Upper lobe of left lung (tissue), 6 donors: Measurements from ENCODE around the gene GORASP2. TPM values are rescaled to one million over a fixed set of nuclear protein-coding genes. Genes with fewer than 3 reads are reported as not detected.

Source experiments
- ATAC-seq, 2 donors: fragments of 200-7000 bp; cut with Tn5 transposase; one replicate each; pipeline ENCODE4 v1.9.1; 2022; ENCODE audit warnings: mild to moderate bottlenecking in 2 of 2, moderate library complexity in 2 of 2; ENCODE audit not compliant: low FRiP score in 2 of 2
- DNase-seq, 2 donors: peaks; one replicate each; pipeline ENCODE4 v3.0.0-alpha.2; 2019 to 2020
- H3K27ac ChIP-seq, 4 donors: fragments of 200-600 bp; sonication (generic); one replicate each; pipeline ENCODE4 v1.5.1; 2016 to 2019
- H3K27me3 ChIP-seq, 4 donors: fragments of 200-600 bp; sonication (generic); one replicate each; pipeline ENCODE4 v1.5.1; 2017 to 2019
- H3K36me3 ChIP-seq, 4 donors: fragments of 200-600 bp; sonication (generic); one replicate each; pipeline ENCODE4 v1.5.1; 2016 to 2019
- H3K4me1 ChIP-seq, 4 donors: fragments of 200-600 bp; sonication (generic); one replicate each; pipeline ENCODE4 v1.5.1; 2018 to 2019
- H3K4me3 ChIP-seq, 4 donors: fragments of 200-600 bp; sonication (generic); one replicate each; pipeline ENCODE4 v1.5.1; 2017 to 2019; ENCODE audit warnings: mild to moderate bottlenecking in 2 of 4, moderate library complexity in 1 of 4
- H3K9me3 ChIP-seq, 4 donors: fragments of 200-600 bp; sonication (generic); one replicate each; pipeline ENCODE4 v1.5.1; 2018 to 2019
- EP300 ChIP-seq, 4 donors: sonication (generic); formaldehyde crosslinking; IDR thresholded peaks; one replicate each; pipeline ENCODE4 v1.5.1; 2017; ENCODE audit warnings: antibody characterized with exemption in 4 of 4, control low read depth in 2 of 4
- POLR2A ChIP-seq, 4 donors: fragments of 450-650 bp; IDR thresholded peaks; one replicate each; pipeline ENCODE4 v1.5.1; 2016 to 2017; ENCODE audit warnings: antibody characterized with exemption in 4 of 4, mild to moderate bottlenecking in 2 of 4
- POLR2AphosphoS5 ChIP-seq, 2 donors: sonication (generic); formaldehyde crosslinking; IDR thresholded peaks; one replicate each; pipeline ENCODE4 v1.5.1; 2017; ENCODE audit warnings: antibody characterized with exemption in 2 of 2
- WGBS, 2 donors: methylation state at CpG; one replicate each; pipeline ENCODE4 v1.1.5; 2017 to 2018; 5-methylcytosine and 5-hydroxymethylcytosine counted together
- total RNA-seq, 6 donors: library from RNA; depleted of rRNA in 4 of 6; stranded (reverse); fragments of >200 nt in 4 of 6; gene quantifications; one replicate each; pipeline versions ENCODE4 v1.1.0 to v1.2.1, GENCODE V29; 2016 to 2021
- TF ChIP-seq, protein P1 (sequence below), 6 experiments: fragments of 450-650 bp in 4 of 6; fragments of 200-600 bp in 2 of 6; sonication (generic) in 2 of 6; IDR thresholded peaks; one replicate each; pipeline ENCODE4 v1.5.1; 2016 to 2019; ENCODE audit warnings: antibody characterized with exemption in 6 of 6
- donor health status: DM: no; HTN: no; CAD: no; lungs with moderate emphysema.
- donor health status: DM: no; HTN: yes; CAD: no; lungs with severe emphysema.

GORASP2 gene
- total RNA-seq, 6 donors from 2014 or later = 14.7 to 80.7 (median 59.5) TPM

DNA sequence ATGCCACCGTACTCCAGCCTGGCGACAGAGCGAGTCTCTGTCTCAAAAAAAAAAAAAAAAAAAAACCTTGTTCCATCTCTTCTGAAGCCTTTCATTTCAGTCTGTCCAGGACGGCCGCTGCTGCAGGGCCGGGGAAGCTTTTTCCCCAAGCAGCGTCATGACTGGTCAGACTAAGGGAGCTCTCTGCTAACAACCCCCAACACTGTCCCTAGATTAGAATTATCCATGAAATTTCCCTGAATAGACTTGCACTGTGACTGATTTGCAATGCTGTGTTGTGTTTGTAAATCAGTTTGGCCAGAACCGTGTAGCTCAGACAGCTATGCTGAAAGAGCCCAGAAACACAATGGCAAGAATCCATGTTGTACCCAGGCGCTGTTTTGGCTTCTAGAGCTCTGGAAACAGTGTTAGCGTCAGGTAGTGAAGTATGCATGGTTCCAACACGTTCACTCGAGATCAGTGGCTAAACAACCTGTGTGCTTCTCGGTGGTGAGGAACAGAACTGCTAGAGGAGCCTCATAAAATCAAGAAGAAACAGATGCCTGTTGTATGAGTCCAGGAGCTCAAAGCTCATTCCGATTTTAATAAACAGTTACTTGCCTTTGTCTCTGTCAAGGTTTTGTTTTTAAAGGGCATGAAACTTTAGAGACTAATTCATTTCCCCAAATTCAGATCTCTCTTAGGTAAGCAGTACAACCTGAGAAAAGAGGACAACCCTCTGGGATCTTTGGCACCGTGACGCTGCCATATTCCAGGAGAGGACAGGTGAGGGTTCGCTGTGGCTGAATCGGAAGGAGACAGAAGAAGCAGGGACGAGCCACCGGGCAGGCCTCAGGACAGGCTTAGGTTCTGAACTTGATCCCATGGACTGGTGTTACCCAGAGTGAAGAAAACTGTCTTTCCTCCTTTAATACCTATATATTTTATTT lies 43.5 kb downstream of the GORASP2 start:
- DNase-seq (no peak), ATAC-seq (no peak)
- Histone ChIP-seq H3K4me3 (peak overlapping the region in 2 of 4 donors; percentile 64 to 74), H3K27me3 (no peaks in the 10 kb centered on the region), H3K9me3 (no peaks in the 10 kb centered on the region), H3K27ac (no peak overlapping the region), H3K4me1 (peaks cover 5 to 17% (median 12%) of the 10 kb centered on the region in 4 donors), H3K36me3 (peaks cover 0 to 5% (median 2%) of the 10 kb centered on the region in 4 donors)
- 76 to 84% methylated on average over 18 to 20 of the region's 20 CpGs for WGBS, 2 donors
- TF ChIP-seq, protein P1, sequence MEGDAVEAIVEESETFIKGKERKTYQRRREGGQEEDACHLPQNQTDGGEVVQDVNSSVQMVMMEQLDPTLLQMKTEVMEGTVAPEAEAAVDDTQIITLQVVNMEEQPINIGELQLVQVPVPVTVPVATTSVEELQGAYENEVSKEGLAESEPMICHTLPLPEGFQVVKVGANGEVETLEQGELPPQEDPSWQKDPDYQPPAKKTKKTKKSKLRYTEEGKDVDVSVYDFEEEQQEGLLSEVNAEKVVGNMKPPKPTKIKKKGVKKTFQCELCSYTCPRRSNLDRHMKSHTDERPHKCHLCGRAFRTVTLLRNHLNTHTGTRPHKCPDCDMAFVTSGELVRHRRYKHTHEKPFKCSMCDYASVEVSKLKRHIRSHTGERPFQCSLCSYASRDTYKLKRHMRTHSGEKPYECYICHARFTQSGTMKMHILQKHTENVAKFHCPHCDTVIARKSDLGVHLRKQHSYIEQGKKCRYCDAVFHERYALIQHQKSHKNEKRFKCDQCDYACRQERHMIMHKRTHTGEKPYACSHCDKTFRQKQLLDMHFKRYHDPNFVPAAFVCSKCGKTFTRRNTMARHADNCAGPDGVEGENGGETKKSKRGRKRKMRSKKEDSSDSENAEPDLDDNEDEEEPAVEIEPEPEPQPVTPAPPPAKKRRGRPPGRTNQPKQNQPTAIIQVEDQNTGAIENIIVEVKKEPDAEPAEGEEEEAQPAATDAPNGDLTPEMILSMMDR (IDR thresholded peaks at IDR 0.05) = no peak
- TF ChIP-seq EP300 (IDR thresholded peaks at IDR 0.05) = no peak
- no peak for TF ChIP-seq POLR2A (IDR thresholded peaks at IDR 0.05)
- no peak for TF ChIP-seq POLR2AphosphoS5 (IDR thresholded peaks at IDR 0.05)

DNA sequence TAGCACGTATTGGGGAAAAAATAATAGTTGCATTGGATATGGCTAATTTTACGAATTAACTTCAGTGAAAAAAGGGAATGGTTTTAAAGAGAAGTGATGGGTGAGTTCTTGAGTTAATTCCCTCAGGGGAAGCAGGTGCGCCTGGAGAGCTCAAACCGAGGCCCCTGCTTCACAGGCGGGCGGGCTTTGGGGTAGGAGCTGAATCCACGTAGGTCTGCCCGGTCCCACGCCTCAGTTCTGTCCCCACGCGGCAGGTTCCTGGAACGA lies 44.1 kb downstream of the GORASP2 start:
- no peaks in the 10 kb centered on the region for H3K9me3 ChIP-seq
- peak overlapping the region in 1 of 4 donors; percentile 82 for H3K27ac ChIP-seq
- 5 to 11% methylated on average over 12 of the region's 12 CpGs for WGBS, 2 donors
- H3K36me3 ChIP-seq = no peaks in the 10 kb centered on the region
- ATAC-seq (no peak), DNase-seq (no peak)
- H3K27me3 ChIP-seq = no peaks in the 10 kb centered on the region
- peaks cover 5 to 17% (median 12%) of the 10 kb centered on the region in 4 donors for H3K4me1 ChIP-seq
- peak overlapping the region in 3 of 4 donors; percentile 57 to 74 (median 64) for H3K4me3 ChIP-seq
- TF ChIP-seq POLR2A (IDR thresholded peaks at IDR 0.05) (no peak), POLR2AphosphoS5 (IDR thresholded peaks at IDR 0.05) (no peak)

DNA sequence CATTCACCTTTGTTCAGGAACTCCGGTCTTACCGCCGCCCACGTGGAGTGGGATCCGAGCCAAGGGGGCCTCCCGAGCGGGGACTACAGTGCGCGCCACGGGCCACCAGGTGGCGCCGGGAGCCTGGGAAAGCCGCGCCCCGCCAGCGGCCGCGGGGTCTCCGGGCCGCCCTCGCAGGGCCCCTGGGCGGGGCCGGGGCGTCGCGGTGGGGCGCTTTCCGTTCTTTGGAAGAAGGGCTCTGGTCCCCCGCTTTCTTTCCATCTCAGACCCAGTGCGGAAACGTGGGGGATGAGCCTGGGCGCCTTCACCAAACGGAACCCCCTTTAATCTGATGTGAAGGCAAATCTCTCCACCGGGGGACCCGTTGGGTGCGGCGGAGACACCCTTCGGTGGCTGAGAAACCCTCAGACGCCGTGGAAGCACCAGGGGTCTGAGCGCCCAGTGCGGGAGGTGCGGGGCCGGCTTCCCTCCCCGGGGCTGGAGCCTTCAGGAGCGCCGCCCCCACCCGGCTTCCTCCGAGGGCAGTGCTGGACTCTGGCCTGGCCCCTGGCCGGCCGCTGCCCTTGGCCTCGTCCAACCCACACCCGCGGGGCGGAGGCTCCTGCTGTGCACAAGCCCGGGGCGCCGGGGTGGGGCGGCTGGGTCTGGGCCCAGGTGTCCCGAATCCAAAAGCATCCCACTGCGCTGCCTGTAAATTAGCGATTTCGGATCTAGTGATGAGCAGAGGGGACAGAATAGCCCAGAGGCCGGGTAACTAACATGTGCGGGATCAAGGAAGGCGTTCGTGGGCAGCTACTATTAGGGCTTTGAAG lies 44.6 kb downstream of the GORASP2 start:
- ATAC-seq = peak; percentile 95 to 99
- peak overlapping the region; percentile 38 to 82 (median 77) for H3K27ac ChIP-seq
- no peaks in the 10 kb centered on the region for H3K27me3 ChIP-seq
- DNase-seq = peak; percentile 89 to 97
- peak overlapping the region; percentile 57 to 79 (median 69) for H3K4me3 ChIP-seq
- WGBS, 2 donors = 21 to 37% methylated on average over 14 to 29 of the region's 67 CpGs
- no peaks in the 10 kb centered on the region for H3K36me3 ChIP-seq
- no peak for TF ChIP-seq EP300 (IDR thresholded peaks at IDR 0.05)
- TF ChIP-seq, protein P1 (IDR thresholded peaks at IDR 0.05) = peak; percentile 94 to 99 (median 98)
- TF ChIP-seq POLR2A (IDR thresholded peaks at IDR 0.05) = peak in 1 of 4 donors; percentile 35
- peak; percentile 11 to 26 for TF ChIP-seq POLR2AphosphoS5 (IDR thresholded peaks at IDR 0.05)
- peaks cover 5 to 17% (median 12%) of the 10 kb centered on the region in 4 donors for H3K4me1 ChIP-seq
- no peaks in the 10 kb centered on the region for H3K9me3 ChIP-seq

DNA sequence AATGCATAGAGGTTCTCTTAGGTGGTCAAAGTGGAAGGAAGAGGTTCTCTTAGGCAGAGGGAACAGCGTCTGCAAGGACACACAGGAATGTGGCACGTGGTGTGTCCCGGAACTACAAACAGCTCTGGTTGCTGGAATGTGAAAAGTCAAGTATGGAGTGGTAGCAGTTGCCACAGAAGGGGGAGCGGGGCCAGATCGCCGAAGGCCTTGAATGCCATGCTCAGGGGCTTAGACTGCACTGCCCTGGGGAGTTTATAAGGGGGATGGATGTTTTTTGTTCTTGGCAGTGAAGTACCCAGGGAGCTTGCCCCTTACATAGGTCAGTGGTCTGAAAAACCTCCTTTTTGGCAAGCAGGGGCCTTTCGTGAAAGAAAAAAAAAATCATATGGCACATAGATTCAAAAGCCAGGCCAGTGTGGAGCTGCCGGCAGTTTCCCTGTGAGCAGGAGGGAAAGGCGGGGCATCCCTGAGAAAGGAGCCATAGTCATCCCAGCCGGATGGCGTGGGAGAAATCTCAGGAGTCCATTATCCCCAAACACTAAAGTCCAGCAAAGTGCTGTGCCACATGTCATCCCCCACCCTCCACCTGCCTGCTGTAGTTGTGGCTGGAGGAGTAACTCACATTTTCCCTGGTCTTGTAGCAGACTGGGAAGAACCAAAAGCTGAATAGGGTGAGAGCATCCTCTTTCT lies 45.4 kb downstream of the GORASP2 start:
- Histone ChIP-seq H3K9me3 (no peaks in the 10 kb centered on the region), H3K4me1 (peaks cover 5 to 17% (median 12%) of the 10 kb centered on the region in 4 donors), H3K4me3 (peak overlapping the region in 3 of 4 donors; percentile 57 to 74 (median 64)), H3K36me3 (no peaks in the 10 kb centered on the region), H3K27ac (peak overlapping the region in 1 of 4 donors; percentile 79), H3K27me3 (no peaks in the 10 kb centered on the region)
- DNase-seq (peak in 1 of 2 donors; percentile 58), ATAC-seq (peak; percentile 2 to 62)
- no peak for TF ChIP-seq POLR2A (IDR thresholded peaks at IDR 0.05)
- TF ChIP-seq, protein P1 (IDR thresholded peaks at IDR 0.05) = no peak
- TF ChIP-seq POLR2AphosphoS5 (IDR thresholded peaks at IDR 0.05) = no peak
- no peak for TF ChIP-seq EP300 (IDR thresholded peaks at IDR 0.05)
- 65 to 74% methylated on average over 11 of the region's 11 CpGs for WGBS, 2 donors
